Calu3 (cell line): ENCODE results near the gene CCM2L. TPM values are rescaled to one million over a fixed set of nuclear protein-coding genes. Genes with fewer than 3 reads are reported as not detected.

Source experiments
- BruUV-seq: library from RNA; stranded (reverse); fragments of 400-500 nt; replicated peaks from 2 replicates; lab custom pipeline; 2021; lab: Mats Ljungman, UMichigan
- CTCF ChIA-PET: fragments of 300-600 bp; sonication (Branson Sonifier 250); formaldehyde crosslinking; loops from one replicate; lab custom pipeline; 2022; ENCODE audit warnings: antibody characterized with exemption; lab: Charles Lee
- DNase-seq: peaks from one replicate; pipeline ENCODE4 v3.0.0; 2022
- H3K27ac Mint-ChIP-seq: one replicate; pipeline ENCODE4 v1.8.0; 2022; ENCODE audit warnings: mixed read lengths; ENCODE audit not compliant: unreplicated experiment
- H3K27me3 Mint-ChIP-seq: one replicate; pipeline ENCODE4 v1.8.0; 2022; ENCODE audit warnings: mixed read lengths; ENCODE audit not compliant: unreplicated experiment
- H3K36me3 Mint-ChIP-seq: one replicate; pipeline ENCODE4 v1.8.0; 2022; ENCODE audit warnings: mild to moderate bottlenecking, moderate library complexity, mixed read lengths; ENCODE audit not compliant: insufficient read depth, unreplicated experiment
- H3K4me1 Mint-ChIP-seq: one replicate; pipeline ENCODE4 v1.8.0; 2022; ENCODE audit warnings: mild to moderate bottlenecking, low read depth, mixed read lengths; ENCODE audit not compliant: unreplicated experiment
- H3K4me3 Mint-ChIP-seq: one replicate; pipeline ENCODE4 v1.8.0; 2022; ENCODE audit warnings: mild to moderate bottlenecking, low read depth, moderate library complexity, mixed read lengths; ENCODE audit not compliant: unreplicated experiment
- H3K9me3 Mint-ChIP-seq: one replicate; pipeline ENCODE4 v1.8.0; 2022; ENCODE audit warnings: low read depth, mixed read lengths; ENCODE audit not compliant: unreplicated experiment
- intact Hi-C: fragments of 100-400 bp; cut with micrococcal nuclease; formaldehyde crosslinking; loops from one replicate; pipeline ENCODE4 v1.10.0; 2022; ENCODE audit not compliant: unreplicated experiment
- total RNA-seq: library from RNA; stranded (reverse); gene quantifications from 2 replicates; pipeline ENCODE4 v1.2.3, GENCODE V29; 2022
- TF ChIP-seq, protein P1 (sequence below): fragments of 200-600 bp; IDR thresholded peaks from one replicate; pipeline ENCODE4 v1.8.0; 2022; ENCODE audit warnings: antibody characterized with exemption; ENCODE audit not compliant: unreplicated experiment

The CCM2L gene
- total RNA-seq, 1 experiment from 2014 or later: not detected

GRCh38 chr20:32068174-32068573 is 57.9 kb downstream of the CCM2L start:
- Mint-ChIP-seq H3K27ac (no peak overlapping the region), H3K27me3 (peaks cover 91% of the 10 kb centered on the region), H3K4me1 (no peaks in the 10 kb centered on the region), H3K9me3 (no peaks in the 10 kb centered on the region), H3K36me3 (no peaks in the 10 kb centered on the region), H3K4me3 (no peak overlapping the region)
- BruUV-seq: no TSS peak
- intact Hi-C loops: no loop called here
- TF ChIP-seq, protein P1, sequence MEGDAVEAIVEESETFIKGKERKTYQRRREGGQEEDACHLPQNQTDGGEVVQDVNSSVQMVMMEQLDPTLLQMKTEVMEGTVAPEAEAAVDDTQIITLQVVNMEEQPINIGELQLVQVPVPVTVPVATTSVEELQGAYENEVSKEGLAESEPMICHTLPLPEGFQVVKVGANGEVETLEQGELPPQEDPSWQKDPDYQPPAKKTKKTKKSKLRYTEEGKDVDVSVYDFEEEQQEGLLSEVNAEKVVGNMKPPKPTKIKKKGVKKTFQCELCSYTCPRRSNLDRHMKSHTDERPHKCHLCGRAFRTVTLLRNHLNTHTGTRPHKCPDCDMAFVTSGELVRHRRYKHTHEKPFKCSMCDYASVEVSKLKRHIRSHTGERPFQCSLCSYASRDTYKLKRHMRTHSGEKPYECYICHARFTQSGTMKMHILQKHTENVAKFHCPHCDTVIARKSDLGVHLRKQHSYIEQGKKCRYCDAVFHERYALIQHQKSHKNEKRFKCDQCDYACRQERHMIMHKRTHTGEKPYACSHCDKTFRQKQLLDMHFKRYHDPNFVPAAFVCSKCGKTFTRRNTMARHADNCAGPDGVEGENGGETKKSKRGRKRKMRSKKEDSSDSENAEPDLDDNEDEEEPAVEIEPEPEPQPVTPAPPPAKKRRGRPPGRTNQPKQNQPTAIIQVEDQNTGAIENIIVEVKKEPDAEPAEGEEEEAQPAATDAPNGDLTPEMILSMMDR: no peak
- no peak for DNase-seq
- CTCF ChIA-PET: no interaction called here

DNA sequence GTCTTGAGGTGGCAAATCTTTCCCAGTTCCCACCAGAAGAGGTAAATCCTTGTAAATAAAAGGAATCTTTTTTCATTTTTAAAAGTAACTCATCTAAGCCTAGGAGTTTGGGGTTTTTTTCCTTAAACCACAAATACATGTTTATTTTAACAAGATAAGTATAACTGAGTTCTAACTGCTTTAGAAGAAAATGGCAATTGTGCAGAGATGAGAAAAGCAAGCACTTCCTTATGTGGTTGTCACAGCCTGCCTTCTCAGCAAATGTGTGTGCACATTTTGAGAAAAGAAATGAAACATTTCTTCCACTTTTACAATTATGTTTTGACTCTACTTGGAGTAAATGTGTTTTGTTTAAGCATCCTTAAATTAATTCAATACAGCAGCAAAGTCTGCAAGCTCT is 59.5 kb downstream of the CCM2L start:
- Mint-ChIP-seq H3K36me3 (no peaks in the 10 kb centered on the region), H3K4me1 (no peaks in the 10 kb centered on the region), H3K9me3 (no peaks in the 10 kb centered on the region), H3K27me3 (peaks cover 93% of the 10 kb centered on the region), H3K4me3 (no peak overlapping the region), H3K27ac (no peak overlapping the region)
- intact Hi-C loops: no loop called here
- TF ChIP-seq, protein P1: no peak
- no peak for DNase-seq
- CTCF ChIA-PET: no interaction called here
- BruUV-seq: no TSS peak

DNA sequence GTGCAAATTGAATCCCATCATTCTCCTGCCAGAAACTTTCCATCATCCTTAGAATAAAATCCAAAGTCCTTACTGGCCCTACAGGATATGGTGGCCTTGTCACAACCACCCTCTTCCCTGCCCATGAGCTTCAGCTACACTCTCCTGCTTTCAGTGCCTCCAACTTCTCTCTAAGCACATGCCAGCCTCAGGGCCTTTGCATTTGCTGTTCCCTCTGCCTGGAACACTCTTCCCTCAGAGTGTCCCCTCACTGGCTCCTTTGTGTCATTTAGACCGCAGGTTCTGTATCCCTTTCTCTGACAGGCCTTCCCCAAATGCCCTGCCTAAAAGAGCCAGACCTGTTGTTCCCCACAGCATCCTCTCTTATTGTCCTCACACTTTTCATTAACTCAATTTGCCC is 60.0 kb downstream of the CCM2L start:
- intact Hi-C loops: no loop called here
- CTCF ChIA-PET: no interaction called here
- DNase-seq: no peak
- Mint-ChIP-seq H3K4me1 (no peaks in the 10 kb centered on the region), H3K9me3 (no peaks in the 10 kb centered on the region), H3K27me3 (peaks cover 93% of the 10 kb centered on the region), H3K36me3 (no peaks in the 10 kb centered on the region), H3K27ac (no peak overlapping the region), H3K4me3 (no peak overlapping the region)
- no TSS peak for BruUV-seq
- TF ChIP-seq, protein P1: no peak

GRCh38 chr20:32070690-32071213 is 60.5 kb downstream of the CCM2L start:
- no peaks in the 10 kb centered on the region for H3K36me3 Mint-ChIP-seq
- H3K4me1 Mint-ChIP-seq: no peaks in the 10 kb centered on the region
- no peak overlapping the region for H3K27ac Mint-ChIP-seq
- BruUV-seq: no TSS peak
- intact Hi-C loops: no loop called here
- H3K4me3 Mint-ChIP-seq: no peak overlapping the region
- CTCF ChIA-PET: no interaction called here
- no peaks in the 10 kb centered on the region for H3K9me3 Mint-ChIP-seq
- TF ChIP-seq, protein P1: no peak
- H3K27me3 Mint-ChIP-seq: peaks cover 93% of the 10 kb centered on the region
- no peak for DNase-seq
